ENCODE results near the gene CLEC9A.

- no peak for TF ChIP-seq POLR2A (IDR thresholded peaks at IDR 0.05)
- TF ChIP-seq CTCF (IDR thresholded peaks at IDR 0.05) = no peak
These were observed 839 bp downstream of the CLEC9A start for GRCh38 chr12:10031321-10031720.

Data from transverse colon (tissue), 3 donors.